Activated naive CD4-positive, alpha-beta T cell (primary cell): ENCODE data around the gene CPLX3.

ENCODE experiments used
- DNase-seq, 4 experiments: peaks; one replicate each; lab custom pipeline; 2025; lab: John Stamatoyannopoulos, UW

The CPLX3 gene

GRCh38 chr15:74844319-74845207 lies 18.1 kb downstream of the CPLX3 start:
- no peak for DNase-seq

- DNase-seq = peak in 2 of 4 experiments; percentile 34 to 55
These were observed 18.8 kb downstream of the CPLX3 start for GRCh38 chr15:74845208-74845568.

GRCh38 chr15:74845581-74845980 lies 19.2 kb downstream of the CPLX3 start:
- DNase-seq = no peak

- DNase-seq = no peak
These were observed 21.0 kb downstream of the CPLX3 start for GRCh38 chr15:74847432-74847831.

- DNase-seq = no peak
These were observed 24.0 kb downstream of the CPLX3 start for GRCh38 chr15:74850393-74850792.

GRCh38 chr15:74851960-74852359 lies 25.5 kb downstream of the CPLX3 start:
- DNase-seq = no peak

GRCh38 chr15:74854453-74855022 lies 28.1 kb downstream of the CPLX3 start:
- no peak for DNase-seq

- no peak for DNase-seq
These were observed 29.4 kb downstream of the CPLX3 start for GRCh38 chr15:74855857-74856256.

- DNase-seq = no peak
These were observed 30.1 kb downstream of the CPLX3 start for GRCh38 chr15:74856537-74856936.

GRCh38 chr15:74857082-74857655 lies 30.7 kb downstream of the CPLX3 start:
- no peak for DNase-seq

- no peak for DNase-seq
These were observed 31.4 kb downstream of the CPLX3 start for GRCh38 chr15:74857671-74858368.

- no peak for DNase-seq
These were observed 31.9 kb downstream of the CPLX3 start for GRCh38 chr15:74858369-74858740.

GRCh38 chr15:74863239-74864056 lies 37.0 kb downstream of the CPLX3 start:
- DNase-seq = no peak

GRCh38 chr15:74864296-74864695 lies 37.9 kb downstream of the CPLX3 start:
- no peak for DNase-seq

GRCh38 chr15:74865316-74865715 lies 38.9 kb downstream of the CPLX3 start:
- no peak for DNase-seq

GRCh38 chr15:74866090-74866489 lies 39.7 kb downstream of the CPLX3 start:
- DNase-seq = no peak

GRCh38 chr15:74867466-74868038 lies 41.1 kb downstream of the CPLX3 start:
- DNase-seq = no peak

GRCh38 chr15:74868059-74868458 lies 41.6 kb downstream of the CPLX3 start:
- no peak for DNase-seq

GRCh38 chr15:74869372-74869725 lies 42.9 kb downstream of the CPLX3 start:
- DNase-seq = no peak

GRCh38 chr15:74869726-74870407 lies 43.4 kb downstream of the CPLX3 start:
- DNase-seq = no peak
